Astrocyte of the cerebellum (primary cell): ENCODE data around the gene TMEM123.

Experiments used
- DNase-seq: peaks from one replicate; pipeline ENCODE4 v3.0.0-alpha.2; 2011; ENCODE audit warnings: low read depth
- H3K4me3 ChIP-seq: 2 replicates; pipeline ENCODE4 v1.5.1; 2011; ENCODE audit warnings: mild to moderate bottlenecking, low read depth, low read length, moderate library complexity
- in situ Hi-C: cut with HindIII; loops from 2 replicates; pipeline ENCODE4 v1.10.0; 2017; ENCODE audit warnings: low sequenced_read_pairs
- TF ChIP-seq, protein P1 (sequence below): IDR thresholded peaks from 2 replicates; pipeline ENCODE4 v1.5.1; 2012; ENCODE audit warnings: low read length, low read depth, moderate library complexity, mild to moderate bottlenecking; ENCODE audit errors: missing control alignments

TMEM123 gene

DNA sequence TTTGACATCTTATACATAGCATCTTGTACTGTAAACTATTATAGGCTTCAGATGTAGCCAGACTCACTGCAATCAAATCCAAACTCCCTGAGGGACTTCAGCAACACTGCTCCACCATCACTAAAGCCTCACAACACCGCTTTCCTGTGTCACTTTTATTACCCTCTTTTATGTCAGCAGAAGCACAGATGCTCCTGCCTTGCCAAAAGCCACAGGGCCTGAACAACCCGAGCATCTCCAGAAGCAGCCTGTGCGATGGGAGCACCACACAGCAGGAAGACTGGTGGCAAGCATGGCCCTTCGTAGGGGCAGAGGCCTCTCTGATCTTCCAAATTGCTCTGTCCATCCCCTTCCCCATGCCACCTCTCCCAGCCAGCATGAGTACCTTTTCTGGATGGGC, 22.9 kb downstream of the TMEM123 start:
- in situ Hi-C loops = no loop called here
- DNase-seq = no peak
- TF ChIP-seq, protein P1, sequence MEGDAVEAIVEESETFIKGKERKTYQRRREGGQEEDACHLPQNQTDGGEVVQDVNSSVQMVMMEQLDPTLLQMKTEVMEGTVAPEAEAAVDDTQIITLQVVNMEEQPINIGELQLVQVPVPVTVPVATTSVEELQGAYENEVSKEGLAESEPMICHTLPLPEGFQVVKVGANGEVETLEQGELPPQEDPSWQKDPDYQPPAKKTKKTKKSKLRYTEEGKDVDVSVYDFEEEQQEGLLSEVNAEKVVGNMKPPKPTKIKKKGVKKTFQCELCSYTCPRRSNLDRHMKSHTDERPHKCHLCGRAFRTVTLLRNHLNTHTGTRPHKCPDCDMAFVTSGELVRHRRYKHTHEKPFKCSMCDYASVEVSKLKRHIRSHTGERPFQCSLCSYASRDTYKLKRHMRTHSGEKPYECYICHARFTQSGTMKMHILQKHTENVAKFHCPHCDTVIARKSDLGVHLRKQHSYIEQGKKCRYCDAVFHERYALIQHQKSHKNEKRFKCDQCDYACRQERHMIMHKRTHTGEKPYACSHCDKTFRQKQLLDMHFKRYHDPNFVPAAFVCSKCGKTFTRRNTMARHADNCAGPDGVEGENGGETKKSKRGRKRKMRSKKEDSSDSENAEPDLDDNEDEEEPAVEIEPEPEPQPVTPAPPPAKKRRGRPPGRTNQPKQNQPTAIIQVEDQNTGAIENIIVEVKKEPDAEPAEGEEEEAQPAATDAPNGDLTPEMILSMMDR = no peak
- no peak overlapping the region for H3K4me3 ChIP-seq

DNA sequence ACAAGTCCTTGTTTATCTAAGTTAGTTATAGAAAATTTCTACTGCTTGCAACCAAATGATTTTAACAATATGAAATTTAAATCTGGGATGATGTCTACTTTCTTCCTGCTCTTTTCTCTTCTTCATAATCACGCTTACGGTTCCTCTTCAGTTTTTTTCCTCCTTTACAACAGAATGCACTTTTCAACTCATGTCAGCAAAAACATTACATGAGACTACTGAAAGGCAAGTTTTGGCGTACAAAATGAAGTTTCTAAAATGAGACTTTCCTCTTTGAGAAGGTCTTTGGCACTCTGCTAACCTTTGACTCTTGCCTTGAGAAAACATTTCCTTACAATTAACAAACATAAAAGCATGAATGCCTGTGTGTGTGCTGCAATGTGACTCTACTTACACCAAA, 23.3 kb downstream of the TMEM123 start:
- H3K4me3 ChIP-seq = no peak overlapping the region
- no peak for DNase-seq
- in situ Hi-C loops = no loop called here
- TF ChIP-seq, protein P1 = no peak

DNA sequence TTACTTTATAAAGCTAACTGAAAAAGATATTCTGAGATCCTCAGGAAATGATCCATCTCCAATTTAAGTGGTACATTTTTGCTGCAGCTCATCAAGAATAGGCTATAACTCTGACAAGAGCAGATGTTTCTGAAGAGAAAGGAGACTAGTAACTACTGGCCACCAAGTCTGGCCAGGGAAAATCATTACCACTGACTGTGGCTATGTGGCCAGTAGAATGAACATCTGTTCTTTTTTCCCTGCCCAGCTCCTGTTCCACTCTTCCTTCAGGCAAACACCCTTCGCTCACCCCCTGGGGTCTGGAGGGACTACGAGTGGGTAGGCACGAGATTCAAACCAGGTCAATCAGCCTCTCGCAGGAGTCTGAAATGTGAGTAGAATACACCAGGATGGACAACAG, 23.9 kb downstream of the TMEM123 start:
- no peak overlapping the region for H3K4me3 ChIP-seq
- DNase-seq = no peak
- TF ChIP-seq, protein P1 = no peak
- in situ Hi-C loops = no loop called here

DNA sequence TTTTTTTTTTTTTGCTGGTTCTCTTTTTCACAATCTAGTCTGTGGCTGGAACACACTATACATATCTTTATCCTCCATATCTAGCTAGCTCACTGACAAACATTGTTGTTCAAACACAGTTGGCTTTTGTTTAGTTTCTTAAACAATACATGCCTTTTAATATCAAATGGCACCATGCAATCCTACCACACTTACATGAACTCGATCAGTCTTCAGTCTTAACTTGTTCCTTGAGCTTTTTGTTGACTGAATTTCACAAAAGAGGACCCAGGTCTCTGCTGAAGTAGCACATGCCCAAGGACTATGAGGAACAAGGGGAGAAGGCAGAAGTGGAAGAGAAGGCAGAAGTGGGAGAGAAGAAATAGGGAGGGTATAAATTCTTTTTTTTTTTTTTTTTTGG, 25.5 kb downstream of the TMEM123 start:
- TF ChIP-seq, protein P1 = no peak
- in situ Hi-C loops = no loop called here
- no peak for DNase-seq
- H3K4me3 ChIP-seq = no peak overlapping the region

DNA sequence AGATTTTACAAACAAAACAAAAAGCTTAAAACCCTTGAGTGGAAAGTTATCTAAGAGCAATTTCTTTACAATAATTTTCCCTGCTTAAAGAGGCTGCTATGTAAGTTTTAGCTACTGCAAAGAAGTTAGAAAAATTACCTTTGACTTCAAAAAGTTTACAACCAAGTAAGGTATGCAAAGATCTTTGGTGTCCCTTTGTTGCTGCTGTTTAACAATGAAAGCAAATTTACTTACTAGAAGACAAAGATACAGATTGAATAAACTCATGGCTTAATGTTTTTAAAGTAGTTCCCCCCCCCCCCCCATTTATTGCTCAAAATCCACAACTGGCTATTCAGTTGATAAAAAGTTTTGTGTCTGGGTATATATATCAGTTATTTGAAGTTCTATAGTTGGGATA, 26.0 kb downstream of the TMEM123 start:
- in situ Hi-C loops = no loop called here
- DNase-seq = no peak
- no peak overlapping the region for H3K4me3 ChIP-seq
- TF ChIP-seq, protein P1 = no peak

DNA sequence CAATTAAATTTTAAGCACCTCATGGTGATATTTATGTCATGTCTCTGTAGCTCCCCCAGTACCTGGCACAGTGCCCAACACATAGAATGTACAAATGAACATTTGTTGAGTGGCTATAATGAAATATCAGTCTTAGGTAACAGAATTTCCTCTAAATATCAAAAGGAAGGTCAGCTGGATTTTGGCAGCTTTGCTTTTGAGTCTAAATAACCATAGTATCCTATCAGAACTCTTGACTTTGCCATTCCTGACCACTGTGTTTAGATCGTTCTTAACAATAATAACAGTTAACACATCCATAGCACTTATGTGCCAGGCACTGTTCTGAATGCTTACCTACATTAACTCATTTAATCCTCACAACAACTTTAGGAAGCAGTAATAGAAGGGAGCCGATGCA, 26.6 kb downstream of the TMEM123 start:
- no peak overlapping the region for H3K4me3 ChIP-seq
- TF ChIP-seq, protein P1 = no peak
- in situ Hi-C loops = no loop called here
- no peak for DNase-seq

DNA sequence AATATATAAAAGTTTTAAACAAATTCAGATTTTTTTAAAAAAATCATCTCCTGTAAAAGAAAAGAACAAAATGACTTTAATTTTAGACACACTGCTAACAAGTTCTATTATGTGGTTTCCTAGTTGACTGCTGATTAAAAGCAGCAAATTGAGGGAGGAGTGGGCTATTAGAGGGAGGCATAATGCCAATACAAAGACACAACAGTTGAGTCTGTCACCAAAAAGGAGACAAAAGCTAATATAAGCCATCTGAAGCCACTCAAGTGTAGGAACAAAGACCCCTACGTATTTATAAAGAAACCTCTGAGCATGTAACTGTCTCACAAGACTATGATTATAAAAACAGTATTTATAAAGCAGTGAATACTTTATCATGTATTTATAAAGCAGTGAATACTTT, 28.6 kb downstream of the TMEM123 start:
- H3K4me3 ChIP-seq = no peak overlapping the region
- in situ Hi-C loops = no loop called here

More for the DNA sequence above, 28.6 kb downstream of the TMEM123 start:
- TF ChIP-seq, protein P1 = no peak
- no peak for DNase-seq
